HG02642 (cell line): ENCODE results near the gene NAV2.
A peak's percentile ranks its signal among the peaks of the same experiment; 100 is the strongest.

ENCODE experiments used
- ATAC-seq: cut with Tn5 transposase; IDR thresholded peaks from one replicate; pipeline ENCODE4 v1.9.1; 2021; ENCODE audit warnings: mild to moderate bottlenecking; ENCODE audit not compliant: unreplicated experiment, poor library complexity

NAV2 gene

DNA sequence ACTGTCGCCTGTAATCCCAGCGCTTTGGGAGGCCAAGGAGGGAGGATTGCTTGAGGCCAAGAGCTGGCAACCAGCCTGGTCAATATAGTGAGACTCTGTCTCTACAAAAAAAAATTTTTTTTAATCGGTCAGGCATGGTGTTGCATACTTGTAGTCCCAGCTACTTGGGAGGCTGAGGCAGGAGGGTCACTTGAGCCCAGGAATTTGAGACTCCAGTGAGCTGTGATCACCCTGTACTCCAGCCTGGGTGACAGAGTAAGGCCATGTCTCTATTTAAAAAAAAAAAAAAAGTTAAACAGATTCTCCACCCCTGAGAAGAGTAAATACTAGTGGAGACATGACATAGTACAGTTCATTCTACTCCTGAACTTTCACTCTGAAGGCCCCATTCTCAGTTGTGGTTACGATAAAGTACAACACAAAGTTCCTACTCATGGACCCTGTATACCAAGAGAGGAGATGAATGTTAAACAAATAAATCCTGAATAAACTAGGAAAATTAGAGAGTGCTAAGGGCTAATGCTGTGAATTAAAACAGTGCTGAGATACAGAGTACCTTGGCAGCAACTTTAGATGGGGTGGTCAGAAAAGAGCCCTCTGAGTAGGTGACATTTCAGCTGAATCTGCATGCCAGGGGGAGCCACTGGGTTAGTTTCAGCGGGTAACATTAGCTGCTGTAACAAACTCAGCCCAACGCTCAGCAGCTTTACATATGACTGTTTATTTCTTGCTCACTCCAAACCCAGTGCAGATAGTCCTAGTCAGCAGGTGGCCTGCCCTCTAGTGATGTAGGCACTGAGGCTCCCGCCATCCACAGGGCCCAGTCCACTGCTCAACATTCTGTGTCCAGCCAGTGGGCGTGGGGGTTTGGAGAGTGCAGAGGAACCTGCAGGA lies 372.5 kb downstream of the NAV2 start:
- ATAC-seq: no peak

DNA sequence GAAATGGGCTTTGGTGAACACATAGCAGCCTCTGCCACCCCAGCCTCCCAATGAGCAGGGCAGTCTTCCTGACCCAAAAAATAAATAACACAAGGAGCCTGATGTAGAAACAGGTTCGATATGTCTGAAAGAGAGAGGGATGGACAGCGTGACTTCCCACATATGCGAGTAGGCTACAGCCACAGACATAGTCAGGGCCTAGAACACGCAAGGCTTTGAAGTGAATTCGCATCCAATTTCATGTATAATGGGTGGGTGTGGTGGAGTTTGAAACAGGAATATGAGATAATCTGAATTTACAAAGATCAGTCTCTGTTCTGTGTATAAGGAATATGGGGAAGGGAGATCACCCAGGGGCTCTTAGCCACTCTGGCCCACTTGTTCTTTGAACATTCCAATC lies 373.3 kb downstream of the NAV2 start:
- ATAC-seq: no peak

DNA sequence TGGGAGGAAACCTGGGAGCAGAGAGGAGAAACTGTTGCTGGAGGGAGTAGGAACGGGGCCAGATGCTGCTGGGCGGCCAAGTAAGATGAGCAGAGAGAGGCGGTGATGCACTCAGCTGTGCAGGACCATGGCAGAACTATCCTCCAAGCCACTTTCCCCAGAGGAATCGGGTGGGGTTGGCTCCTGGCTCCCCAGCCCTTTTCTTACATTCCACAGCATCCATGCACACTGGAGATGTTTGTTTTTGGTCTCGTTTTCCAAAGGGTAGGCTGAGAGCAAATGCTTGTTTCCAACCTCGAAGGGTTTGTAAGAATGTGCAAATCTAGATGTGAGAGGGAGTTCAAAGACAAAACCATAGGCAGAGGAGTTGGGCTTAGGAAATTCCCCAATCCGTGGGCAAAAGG lies 374.5 kb downstream of the NAV2 start:
- ATAC-seq: no peak

DNA sequence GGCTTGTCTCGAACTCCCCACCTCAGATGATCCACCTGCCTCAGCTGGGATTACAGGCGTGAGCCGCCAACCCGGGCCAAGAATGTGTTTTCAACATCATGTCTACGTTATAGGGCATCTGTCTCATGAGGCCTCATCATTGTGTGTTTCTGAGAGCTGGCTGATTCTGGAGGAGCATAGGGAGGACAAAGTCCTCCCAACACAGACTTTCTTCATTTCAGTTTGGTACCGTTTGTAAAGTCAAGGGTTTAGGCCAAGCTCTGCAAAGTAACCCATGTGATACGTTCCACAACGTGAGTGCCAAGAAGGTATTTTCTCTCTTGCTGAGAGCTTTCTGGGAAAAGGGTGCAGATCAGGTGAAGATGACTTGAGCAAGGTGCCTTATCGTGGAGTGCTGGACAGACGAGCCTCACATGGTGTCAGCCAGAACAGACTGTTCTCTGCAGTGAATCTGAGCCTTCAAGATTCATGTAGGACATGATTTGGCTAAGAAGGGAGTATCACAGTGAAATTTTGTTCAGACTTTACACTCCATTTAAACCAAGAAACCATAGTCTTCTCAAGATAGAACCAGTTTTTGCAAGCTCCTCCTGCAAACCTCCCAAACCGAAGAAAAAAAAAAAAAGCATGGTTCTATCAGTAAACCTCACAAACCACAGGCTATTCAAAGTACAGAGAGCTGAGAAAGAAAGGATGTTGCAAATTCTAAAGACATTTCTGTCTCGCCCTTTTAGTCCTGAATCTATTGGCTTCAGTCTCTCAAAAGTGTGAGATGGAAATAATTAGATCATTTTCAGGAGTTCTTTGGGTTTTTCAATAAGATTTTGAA lies 376.0 kb downstream of the NAV2 start:
- no peak for ATAC-seq

DNA sequence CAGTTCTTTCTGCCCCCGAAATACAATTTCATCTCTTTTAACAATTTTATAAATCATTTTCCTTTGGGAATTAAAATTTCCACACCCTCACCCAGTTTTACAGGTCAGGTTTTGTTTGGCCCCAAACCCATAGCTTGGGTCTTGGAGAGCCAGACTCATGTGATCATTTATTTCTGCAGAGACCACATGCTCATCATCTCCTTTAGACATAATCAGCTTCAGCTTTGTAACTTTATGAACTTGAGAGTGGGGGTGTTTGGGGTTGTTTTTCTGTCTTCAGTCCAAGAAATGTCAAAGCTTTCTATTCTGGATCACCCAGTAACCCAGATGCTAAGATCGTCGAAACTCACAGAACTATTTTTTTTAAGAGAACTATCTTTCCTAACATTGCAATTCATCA lies 376.7 kb downstream of the NAV2 start:
- no peak for ATAC-seq

DNA sequence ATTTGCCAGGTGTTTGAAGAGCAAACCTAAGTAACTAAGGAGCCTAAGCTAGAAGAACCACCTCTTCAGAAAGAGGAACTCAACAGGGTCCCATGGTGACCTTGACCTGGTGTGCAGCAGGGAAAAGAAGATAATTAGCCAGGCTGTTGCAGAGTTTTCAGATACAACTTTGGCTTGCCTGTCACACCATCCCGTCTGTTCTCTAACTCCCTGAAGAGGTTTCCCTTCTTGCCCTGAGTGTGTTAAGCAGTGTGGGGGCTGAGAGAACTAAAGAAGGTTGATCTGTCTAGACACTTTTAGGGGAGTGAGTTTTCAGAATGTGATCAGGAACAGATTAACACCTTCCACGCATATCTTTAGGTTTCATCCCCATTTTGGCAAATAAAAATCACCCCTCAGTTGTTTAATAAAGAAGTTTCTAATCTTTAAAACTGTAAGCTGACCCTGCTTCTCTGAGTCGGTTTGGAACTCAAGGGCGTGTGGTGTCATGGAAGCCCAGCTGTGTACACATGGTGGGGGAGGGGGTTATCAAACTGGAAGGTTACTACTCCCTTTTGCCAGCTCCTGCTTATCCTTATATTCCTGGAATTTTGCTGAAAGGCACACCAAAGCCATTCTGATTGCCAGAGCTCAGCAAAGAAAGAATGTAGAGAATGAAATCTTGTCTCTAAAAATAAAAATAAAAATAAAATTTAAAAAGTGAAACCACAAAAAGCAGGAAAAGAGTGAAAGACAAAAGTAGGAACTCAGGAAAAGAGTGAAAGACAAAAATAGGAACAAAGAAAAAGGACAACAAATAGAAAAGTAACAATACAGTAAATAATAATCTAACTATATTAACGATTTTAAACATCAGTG lies 377.4 kb downstream of the NAV2 start:
- ATAC-seq: no peak

DNA sequence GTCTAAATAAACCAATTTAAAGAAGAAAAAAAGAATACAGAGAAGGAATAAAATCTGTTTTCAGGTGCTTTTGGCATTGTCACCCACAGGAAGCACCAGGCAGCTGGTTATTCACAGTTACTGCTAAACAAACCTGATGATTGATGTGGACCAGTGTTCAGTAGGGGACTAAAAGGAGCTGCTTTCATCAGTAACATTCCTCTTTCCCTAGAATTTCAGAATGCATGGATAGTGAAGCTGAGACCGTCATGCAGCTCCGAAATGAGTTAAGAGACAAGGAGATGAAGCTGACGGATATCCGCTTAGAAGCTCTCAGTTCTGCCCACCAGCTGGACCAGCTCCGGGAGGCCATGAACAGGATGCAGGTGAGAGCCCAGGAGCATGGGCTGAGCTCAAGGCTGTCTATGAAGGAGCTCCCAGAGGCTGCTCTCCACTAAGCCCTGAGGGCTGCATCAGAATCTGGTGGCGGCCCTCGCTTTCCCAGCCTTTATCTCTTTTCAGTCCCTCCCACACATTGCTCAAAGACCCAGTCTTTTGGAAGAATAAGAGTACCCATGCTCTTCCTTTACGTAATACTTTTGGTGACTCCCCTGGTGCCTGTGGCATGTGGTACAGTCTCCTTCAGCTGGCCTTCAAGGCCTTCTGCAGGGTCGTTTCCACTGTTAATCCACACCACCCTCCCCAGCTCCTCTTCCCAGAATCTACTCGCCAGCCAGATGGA lies 378.2 kb downstream of the NAV2 start:
- no peak for ATAC-seq

DNA sequence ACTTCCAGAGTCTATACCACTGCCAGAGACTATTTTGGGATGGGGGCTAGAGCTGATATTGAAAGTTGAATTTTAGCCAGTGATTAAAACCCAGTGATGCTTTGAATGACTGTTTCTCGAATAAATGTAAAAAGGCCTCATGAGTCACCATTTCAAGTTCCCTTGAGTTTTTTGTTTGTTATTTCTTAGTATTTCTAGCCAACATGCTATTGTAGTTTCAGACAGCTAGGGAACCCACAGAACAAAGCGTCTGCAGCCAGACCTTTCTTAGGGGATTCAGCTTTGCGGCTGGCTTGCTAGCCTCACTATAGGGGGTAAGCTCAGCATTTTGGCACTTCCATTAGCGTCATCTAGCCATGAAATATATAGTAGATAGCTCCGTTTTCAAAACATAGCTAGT lies 381.1 kb downstream of the NAV2 start:
- no peak for ATAC-seq

DNA sequence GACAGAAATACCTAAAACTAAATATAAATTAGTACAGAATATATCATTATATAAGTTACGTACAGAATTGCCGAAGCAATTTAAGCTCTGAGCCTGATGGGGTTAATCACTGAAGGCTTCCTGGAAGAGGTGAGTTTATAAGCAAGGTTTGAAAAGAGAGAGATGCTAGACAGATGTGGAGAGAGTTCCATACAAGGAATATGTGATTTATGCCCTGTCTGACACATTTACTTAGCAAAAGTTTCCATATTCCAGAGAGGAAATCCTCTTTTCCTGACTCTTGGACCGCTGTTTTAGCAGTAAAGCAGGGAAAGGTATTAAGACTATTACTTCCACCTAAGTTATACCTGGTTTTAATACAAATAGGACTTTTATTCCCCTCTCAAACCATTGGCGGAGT lies 382.6 kb downstream of the NAV2 start:
- no peak for ATAC-seq

DNA sequence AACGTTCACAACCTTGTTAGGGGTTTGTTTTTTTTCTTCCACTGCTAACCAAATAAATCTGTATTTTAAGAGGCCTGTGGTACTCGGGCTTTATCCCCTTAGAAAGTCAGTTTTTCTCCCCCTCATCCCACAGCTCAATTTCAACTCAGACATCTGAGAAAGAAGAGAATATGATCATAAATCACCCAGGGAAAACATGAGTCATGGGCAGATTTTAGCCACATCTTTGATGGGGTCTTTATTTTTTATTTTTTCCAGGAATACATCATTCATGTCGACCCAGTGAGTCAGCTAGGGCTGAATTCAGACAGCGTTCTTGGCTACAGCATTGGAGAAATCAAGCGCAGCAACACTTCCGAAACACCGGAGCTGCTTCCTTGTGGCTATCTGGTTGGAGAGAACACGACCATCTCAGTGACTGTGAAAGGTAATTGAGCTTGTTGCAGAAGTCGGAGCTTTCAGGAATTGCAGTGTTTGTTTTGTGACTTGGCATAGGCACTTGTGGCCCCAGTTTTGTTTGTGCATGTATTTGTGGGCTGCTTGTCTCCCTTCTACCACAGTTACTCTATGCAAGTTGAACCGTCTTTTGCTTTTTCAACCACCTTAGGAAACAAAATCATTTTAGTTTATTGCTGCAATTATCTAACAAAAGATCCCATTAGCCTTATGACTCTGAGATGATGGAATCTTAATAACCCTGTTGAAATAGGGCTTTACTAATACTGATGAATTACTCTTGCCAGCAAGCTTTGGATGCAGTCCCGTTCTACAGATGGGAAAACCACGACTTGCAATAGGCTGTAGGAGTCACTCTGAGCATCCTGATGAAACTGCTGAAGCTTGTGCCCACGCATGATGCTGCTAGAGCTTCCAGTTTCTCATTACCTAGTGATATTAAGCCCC lies 384.9 kb downstream of the NAV2 start:
- no peak for ATAC-seq

DNA sequence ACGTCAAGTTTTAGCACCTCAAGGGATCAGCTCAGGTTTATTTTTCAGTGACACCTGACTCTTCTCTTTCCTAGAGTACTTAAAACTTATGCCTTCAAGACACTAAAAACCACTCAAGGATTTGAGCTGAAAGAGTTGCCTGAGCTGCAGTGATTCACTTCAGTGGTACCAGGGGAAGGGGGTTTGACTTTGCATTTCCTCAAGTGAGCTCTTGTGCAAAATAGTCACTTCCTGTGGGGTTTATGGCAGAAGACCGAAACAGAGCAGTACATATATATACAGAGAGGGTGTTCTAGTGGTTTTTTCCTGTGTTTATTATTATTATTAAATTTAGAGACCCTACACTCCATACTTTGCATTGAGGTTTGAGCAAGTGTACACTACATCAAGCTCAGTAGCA lies 386.9 kb downstream of the NAV2 start:
- no peak for ATAC-seq

DNA sequence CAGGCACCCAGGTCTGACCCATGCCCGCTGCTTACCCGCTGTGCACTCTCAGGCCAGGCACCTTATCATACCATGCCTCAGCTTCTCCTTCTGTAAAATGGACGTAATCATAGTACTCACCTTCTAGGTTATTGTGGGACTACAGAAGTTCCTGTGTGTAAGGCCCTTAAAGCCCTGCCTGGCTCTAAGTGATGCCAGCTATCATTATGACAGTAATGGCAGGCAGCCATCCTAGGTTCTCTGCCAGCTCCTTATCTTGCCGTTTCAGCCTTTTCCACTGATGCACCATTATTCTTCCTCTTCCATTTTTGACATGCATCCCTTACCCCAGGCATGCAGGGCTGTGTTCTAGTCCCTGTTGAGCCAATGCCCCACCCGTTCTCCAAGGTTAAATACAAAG lies 389.8 kb downstream of the NAV2 start:
- no peak for ATAC-seq

DNA sequence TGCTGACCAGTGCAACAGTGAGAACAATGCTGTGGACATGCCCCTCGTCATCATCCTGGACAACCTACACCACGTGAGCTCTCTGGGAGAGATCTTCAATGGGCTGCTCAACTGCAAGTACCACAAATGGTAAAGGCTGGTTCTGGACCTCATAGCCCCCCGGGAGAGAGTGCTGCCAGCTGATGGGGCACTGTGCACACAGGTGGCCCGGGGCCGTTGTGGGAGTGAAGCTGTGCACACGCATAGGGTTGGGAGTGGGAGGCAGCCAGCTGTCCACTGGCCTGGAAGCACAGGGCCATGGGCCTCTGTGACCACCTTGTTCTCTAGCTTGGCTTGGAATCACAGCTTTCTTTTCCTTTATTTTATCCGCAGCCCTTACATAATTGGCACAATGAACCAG lies 390.6 kb downstream of the NAV2 start:
- no peak for ATAC-seq

DNA sequence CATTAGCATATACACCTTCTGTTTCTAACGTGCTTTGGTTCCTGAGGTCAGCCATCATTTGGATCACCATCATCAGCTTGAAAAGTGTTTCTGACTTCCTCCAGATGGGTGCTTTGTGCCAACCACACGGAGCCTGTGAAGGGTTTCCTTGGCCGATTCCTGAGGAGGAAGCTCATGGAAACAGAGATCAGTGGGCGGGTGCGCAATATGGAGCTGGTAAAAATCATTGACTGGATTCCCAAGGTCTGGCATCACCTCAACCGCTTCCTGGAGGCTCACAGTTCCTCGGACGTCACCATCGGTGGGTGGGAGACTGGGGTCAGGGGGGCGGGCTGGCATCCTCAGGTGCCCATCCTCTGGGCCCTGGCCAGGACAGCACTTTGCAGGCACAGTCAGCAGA lies 392.8 kb downstream of the NAV2 start:
- ATAC-seq: no peak

DNA sequence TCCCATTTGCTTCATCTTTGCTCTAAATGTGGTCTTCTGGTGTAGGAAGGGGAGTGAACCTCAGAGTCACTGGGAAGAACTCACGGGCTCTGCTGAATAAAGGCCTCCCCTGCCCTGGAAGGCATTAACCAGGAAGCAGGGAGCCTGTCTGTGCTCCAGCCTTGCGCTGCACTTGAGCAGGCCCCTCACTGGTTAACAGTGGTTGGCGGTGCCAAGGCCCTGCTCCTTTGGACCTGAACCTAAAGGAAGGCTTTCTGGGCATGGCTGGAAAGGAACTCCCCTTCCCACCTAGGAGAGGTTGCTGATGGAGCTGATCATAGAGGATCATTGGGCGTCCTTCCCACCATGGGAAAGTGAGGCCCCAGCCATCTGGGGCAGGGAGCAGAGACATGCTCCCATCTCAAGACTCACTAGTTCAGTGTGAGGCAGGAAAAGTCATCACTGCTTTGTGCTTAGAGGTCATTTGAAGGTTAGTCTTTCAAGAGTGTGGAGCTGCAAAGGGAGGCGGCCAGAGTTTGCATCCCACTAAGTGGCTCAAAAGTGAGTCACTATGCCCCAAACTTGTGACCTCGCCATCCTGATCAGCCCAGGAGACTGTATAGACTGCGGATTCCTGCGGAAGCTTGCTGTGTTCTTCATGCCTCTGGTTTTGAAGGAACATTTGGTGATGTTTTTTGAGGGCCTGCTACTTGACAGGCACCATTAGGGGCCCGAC lies 397.3 kb downstream of the NAV2 start:
- ATAC-seq: no peak

DNA sequence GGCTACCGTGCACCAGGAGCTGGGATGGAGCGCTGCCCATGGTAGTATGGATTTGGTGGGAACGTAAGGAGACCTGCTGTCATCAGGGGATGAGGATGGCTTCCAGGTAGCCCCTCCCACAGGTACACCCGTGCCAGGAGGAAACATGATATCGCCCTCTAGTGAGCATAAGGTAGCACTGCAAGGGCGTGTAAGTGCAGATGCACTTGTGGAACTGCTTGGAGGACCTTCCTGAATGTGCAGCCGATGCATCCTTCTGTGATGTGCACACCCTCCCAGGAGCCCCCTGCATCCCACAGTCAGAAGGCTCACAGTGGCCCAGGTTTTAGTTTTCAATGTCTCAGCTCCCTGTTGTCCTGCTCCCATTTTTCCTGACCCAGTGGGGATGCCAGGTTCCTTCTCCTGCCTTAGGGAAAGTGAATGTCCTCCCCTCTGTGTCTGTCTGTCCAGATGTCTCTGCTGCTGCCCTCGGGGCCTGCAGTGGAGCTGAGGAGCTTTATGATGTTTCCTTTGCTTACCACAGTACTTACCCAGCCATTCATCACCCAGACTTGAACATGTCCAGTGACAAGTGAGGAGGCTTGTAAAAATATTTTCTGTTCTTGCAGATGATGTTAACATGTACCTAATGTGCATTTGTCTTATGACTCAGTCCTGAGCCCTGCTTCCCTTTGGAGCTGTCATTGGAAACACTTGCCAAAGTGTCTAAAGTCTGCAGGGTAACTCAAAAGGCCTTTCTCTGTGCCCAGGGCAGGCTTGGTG lies 398.5 kb downstream of the NAV2 start:
- ATAC-seq: peak; percentile 88

DNA sequence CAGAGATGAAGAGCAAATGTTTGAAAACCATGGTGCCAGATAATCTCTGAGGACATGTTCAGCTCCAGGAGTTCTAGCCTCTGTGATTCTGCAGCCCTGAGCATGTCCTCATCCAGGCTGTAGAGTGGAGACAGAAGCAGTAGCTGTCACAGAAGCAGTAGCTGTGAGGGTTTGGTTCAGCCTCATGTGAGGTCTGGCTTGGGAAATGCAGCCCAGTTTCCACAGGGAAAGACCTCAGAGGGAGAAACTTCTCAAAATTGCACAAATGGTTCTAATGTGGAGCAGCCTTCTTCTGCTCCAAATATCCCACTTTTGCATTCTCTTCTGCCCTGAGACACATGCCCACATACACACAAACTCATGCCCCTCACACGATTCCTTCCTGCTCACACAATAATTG lies 399.2 kb downstream of the NAV2 start:
- ATAC-seq: no peak
